A172 (cell line): ENCODE data around the gene PIK3CB. TPM values are rescaled to one million over a fixed set of nuclear protein-coding genes. Genes with fewer than 3 reads are reported as not detected.
"Not testable (repeated sequence)": the region's sequence is repeated elsewhere in the genome, so short reads cannot be mapped to it uniquely, and the experiment has no call there.

Experiments used
- DNase-seq: peaks from one replicate; pipeline ENCODE4 v3.0.0-alpha.2; 2015; ENCODE audit warnings: low spot score
- total RNA-seq: library from RNA; depleted of rRNA; stranded (reverse); fragments of >200 nt; shearing (Covaris generic); gene quantifications from 2 replicates; pipeline ENCODE4 v1.2.3, GENCODE V29; 2014

PIK3CB gene
- total RNA-seq, 1 experiment from 2014 or later, result 11.6 TPM

- DNase-seq, result not testable (repeated sequence)
Observed at GRCh38 chr3:138680974-138681373, 153.8 kb downstream of the PIK3CB start.

DNA sequence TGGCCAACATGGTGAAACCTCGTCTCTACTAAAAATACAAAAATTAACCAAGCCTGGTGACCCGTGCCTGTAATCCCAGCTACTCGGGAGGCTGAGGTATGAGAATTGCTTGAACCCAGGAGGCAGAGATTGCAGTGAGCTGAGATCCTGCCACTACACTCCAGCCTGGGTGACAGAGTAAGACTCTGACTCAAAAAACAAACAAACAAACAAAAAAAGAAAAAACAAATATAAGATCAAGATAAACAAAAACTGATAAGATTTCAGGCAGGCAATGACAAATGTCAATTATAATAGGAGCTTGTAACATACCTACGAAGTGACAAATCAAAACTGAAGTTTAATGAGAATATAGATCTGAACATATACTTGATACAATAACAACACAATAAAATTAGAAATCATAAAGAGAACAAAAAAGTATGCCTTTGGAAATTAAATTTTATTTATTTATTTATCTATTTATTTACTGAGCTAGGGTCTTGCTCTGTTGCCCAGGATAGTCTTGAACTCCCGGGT, 155.8 kb downstream of the PIK3CB start:
- no peak for DNase-seq

DNA sequence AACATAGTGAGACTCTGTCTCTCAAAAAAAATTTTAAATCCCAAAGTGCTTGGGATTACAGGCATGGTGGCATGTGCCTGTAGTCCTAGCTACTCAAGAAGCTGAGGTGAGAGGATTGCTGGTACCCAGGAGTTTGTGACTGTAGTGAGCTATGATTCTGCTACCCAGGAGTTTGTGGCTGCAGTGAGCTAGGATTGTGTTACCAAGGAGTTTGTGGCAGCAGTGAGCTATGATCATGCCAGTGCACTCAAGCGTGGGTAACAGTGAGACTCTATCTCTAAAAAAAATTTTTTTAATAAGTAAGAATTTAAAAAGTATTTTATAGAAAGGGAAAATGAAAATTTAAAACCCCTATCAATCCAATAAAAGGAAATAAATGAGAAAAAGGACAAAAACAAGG, 156.6 kb downstream of the PIK3CB start:
- DNase-seq, result no peak

GRCh38 chr3:138675393-138675792, 159.3 kb downstream of the PIK3CB start:
- DNase-seq, result peak; percentile 36

GRCh38 chr3:138673641-138674530, 160.8 kb downstream of the PIK3CB start:
- peak; percentile 22 for DNase-seq

DNA sequence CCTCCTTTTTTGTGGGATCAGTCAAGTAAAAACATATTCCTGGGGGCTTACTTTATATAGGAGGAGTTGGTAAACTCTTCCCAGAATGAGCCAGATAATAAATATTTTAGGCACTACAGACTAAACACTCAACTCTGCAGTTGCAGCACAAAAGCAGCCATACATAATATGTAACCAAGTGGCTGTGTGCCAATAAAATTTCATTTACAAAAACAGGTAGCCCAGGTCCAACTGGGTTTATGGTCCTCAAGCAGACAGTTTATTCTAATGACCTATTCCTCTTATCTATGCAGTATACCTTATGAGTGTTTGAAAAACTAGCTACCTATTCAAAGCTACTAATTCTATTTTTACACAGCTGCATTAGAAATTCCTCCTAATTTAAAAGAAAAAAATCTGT, 164.3 kb downstream of the PIK3CB start:
- DNase-seq, result no peak

DNA sequence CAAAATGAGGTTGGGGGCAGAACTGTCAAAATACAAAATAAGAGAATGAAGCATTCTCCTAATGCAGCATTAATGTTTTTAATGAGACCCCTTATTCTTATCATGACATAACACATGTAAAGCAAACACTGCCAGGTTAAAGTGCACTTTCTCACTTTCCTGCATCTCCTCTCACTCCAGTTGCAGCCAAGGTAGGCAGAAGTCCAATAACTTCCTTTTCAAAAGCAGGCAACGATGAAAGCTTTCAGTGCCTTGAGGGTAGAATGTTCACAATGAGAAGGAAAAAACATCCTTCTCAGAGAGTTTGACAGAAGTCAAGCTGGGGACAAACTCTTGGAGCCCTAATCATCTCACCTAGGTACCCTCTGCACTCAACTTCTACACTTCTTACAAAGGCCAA, 166.6 kb downstream of the PIK3CB start:
- no peak for DNase-seq

DNA sequence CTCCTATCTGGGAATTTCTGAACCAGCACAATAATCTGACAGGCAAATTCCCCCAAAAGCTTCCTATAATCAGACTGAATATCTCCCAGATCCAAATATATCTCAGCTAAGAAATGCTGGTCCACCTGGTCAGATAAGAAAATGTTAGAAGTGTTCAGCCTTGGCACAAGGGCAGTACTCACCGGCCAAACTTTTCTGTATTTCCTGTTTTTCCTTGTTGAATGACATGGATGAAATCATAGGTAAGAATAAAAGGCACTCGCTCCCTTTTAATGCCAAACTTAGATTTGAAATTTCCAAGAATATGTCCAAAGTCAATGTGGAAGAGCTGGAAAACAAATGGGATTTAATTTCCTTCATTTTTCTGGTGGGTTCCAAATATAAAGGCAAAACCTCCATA, 177.2 kb downstream of the PIK3CB start:
- no peak for DNase-seq

DNA sequence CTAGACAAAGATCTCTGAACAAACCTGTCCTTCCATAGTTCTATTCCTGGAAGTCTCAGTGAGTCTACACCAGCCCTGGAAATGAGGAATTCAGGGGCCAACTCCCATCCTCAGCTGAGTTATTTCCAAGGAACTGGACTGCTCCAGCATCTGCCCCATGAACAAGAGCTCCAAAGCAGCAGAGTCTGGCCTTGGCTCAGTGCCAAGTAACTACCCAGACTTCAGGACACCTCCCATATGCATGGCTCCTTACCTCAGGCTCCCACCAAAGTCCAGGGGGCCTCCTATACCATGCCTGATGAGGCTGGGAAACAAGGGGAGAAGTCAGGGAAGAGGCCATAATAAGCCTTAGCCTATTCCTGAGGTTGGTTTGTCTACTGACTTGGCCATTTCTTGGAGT, 181.2 kb downstream of the PIK3CB start:
- DNase-seq, result no peak

- no peak for DNase-seq
Observed at GRCh38 chr3:138649134-138649533, 185.6 kb downstream of the PIK3CB start.

- DNase-seq, result no peak
Observed at GRCh38 chr3:138646513-138646912, 188.2 kb downstream of the PIK3CB start.

DNA sequence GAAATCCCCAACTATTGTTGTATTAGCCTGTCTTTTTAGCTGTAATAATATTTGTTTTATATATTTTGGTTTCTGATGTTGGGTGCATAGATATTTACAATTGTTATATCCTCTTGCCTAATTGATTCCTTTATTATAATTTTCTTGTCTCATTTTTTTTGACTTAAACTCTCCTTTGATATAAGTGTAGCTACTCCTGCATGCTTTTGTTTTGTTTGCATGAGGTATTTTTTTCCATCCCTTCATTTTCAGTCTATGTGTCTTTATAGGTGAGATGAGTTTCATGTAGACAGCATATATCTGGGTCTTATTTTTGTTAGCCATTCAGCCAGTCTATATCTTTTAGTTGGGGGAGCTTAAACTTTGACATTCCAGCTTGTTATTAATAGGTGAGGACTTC, 188.7 kb downstream of the PIK3CB start:
- DNase-seq, result no peak

GRCh38 chr3:138642927-138643253, 191.8 kb downstream of the PIK3CB start:
- DNase-seq, result no peak

DNA sequence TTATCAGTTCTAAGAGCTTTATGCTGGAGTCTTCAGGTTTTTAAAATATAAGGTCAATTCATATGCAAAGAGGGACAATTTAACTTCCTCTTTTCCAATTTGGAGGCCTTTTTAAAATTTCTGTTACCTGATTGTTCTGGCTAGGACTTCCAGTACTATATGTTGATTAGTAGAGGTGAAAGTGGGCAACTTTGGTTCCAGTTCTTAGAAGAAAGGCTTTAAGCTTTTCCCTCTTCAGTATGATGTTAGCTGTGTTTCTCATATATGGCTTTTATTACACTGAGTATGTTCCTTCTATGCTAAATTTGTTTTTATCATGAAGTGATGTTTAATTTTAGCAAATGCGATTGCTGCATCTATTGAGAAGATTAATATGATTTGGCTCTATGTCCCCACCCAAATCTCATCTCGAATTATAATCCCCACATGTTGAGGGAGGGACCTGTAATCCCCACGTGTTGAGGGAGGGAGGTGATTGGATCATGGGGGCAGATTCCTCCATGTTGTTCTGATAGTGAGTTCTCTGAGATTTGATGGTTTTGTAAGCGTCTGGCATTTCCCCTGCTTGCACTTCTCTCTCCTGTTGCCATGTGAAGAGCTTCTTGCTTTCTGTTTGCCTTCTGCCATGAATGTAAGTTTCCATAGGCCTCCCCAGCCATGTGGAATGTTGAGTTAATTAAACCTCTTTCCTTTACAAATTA, 192.4 kb downstream of the PIK3CB start:
- no peak for DNase-seq

DNA sequence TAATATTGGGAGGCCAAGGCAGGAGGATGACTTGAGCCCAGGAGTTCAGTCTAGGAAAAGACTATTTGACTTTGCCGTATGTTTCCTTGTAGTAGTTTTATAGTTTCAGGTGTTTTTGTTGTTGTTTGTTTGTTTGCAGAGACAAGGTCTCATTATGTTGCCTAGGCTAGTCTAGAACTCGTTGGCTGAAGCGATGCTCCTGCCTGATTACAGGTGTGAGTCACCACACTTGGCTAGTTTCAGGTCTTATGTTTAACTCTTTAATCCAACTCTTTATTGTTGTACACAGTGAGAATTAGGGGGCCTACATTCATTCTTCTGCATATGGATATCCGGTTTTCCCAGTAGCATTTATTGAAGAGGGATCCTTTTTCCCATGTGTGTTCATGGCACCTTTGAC, 194.2 kb downstream of the PIK3CB start:
- peak; percentile 4 for DNase-seq

DNA sequence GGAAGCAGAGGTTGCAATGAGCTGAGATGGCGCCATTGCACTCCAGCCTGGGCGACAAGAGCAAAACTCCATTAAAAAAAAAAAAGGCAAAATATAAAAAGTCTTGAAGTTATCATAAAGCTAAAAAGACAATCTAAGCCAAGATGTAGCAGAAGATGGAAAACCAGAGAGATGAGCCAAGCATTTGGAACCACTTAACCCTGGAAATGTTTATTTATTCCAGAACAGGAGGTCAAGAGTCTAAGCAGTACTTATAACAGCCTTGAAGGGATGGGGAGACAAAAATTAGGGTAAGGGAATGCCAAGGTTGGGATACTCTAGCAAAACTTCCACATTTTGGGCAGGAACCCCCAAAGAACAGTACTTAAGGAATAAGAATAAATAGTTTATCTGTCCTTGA, 196.1 kb downstream of the PIK3CB start:
- no peak for DNase-seq

- no peak for DNase-seq
Observed at GRCh38 chr3:138629526-138629925, 205.2 kb downstream of the PIK3CB start.

- DNase-seq, result peak; percentile 68
Observed at GRCh38 chr3:138625707-138626365, 208.9 kb downstream of the PIK3CB start.

GRCh38 chr3:138624518-138624917, 210.2 kb downstream of the PIK3CB start:
- DNase-seq, result no peak

DNA sequence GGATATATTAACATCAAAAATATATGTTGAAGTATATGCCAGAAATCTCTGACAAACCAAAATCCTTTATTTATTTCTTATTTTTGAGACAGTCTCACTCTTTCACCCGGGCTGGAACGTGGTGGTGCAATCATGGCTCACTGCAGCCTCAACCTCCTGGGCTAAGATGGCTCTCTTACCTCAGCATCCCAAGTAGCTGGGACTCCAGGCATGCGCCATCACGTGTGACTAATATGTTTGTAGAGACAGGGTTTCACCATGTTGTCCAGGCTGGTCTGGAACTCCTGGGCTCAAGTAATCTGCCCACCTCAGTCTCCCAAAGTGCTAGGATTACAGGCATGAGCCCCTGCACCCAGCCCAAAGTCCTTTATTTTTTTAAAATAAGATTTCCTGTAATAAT, 214.3 kb downstream of the PIK3CB start:
- no peak for DNase-seq

DNA sequence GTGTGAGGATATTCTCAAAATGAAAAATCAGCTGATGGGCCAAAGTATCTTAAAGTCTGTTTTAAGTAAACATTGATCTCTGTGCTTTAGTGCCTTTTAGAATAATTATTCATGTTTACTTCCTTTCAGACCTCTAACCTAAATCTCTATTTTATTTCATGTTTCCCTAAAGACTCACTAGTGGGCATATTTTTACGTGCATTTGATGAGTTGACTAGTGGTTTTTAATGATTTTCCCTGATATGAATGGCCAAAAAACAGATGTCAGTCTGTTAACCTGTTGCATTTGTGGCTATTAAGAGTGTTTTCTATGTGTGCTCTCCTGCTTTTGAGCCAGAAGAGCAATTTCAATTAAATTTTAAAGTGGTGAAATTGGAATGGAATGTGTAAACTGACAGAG, 219.3 kb downstream of the PIK3CB start:
- no peak for DNase-seq

DNA sequence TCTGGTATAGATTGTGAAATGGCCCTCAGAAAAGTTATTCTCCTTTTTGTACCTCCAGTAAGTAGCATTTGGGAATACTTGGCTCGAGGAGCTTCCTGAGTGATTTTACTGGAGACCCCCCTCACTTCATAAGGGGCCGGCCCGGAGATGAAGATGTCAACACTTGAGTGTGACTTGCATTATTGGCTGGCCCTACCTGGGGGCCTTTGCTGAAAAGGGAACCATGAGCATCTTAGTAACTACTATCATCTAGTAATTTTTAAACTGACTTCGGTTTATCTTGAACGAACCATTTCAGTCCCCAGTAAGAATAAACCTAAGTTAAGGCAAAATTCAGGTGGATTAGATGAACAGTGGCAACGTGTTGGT, 224.8 kb downstream of the PIK3CB start:
- no peak for DNase-seq
